AG04450 (cell line): ENCODE data around the gene PLCB2. TPM values are rescaled to one million over a fixed set of nuclear protein-coding genes. Genes with fewer than 3 reads are reported as not detected.

Source experiments
- CTCF ChIA-PET: fragments of 300-600, 350-600 bp; formaldehyde crosslinking; extraction: SDS; loops from one replicate; lab custom pipeline; 2022; ENCODE audit warnings: antibody characterized with exemption, inconsistent platforms; lab: Charles Lee
- POLR2A ChIA-PET: fragments of 350-600 bp; formaldehyde crosslinking; extraction: SDS; loops from one replicate; lab custom pipeline; 2021; ENCODE audit warnings: antibody characterized with exemption, inconsistent platforms; lab: Yijun Ruan, JAX
- DNase-seq: peaks from one replicate; pipeline ENCODE4 v3.0.0-alpha.2; 2011; ENCODE audit warnings: low read depth, low spot score
- H3K27ac ChIP-seq: one replicate; pipeline ENCODE4 v1.5.1; 2012; ENCODE audit warnings: low read depth, low read length, control low read depth
- H3K27me3 ChIP-seq: one replicate; pipeline ENCODE4 v1.6.0; 2012; ENCODE audit warnings: low read length; ENCODE audit not compliant: control insufficient read depth, insufficient read depth
- H3K4me3 ChIP-seq: 2 replicates; pipeline ENCODE4 v1.5.1; 2011; ENCODE audit warnings: mild to moderate bottlenecking, low read depth, low read length, control low read depth
- H3K9me3 ChIP-seq: 2 replicates; pipeline ENCODE4 v1.5.1; 2012; ENCODE audit warnings: low read length; ENCODE audit not compliant: control insufficient read depth, insufficient read depth
- polyA plus RNA-seq: library from polyadenylated mRNA; depleted of rRNA; stranded (reverse); fragments of >200 nt; gene quantifications from 2 replicates; pipeline ENCODE4 v1.2.3, GENCODE V29; 2011
- TF ChIP-seq, protein P1 (sequence below): IDR thresholded peaks from 2 replicates; pipeline ENCODE4 v1.5.1; 2011; ENCODE audit warnings: low read depth, low read length, control low read depth, inconsistent platforms

PLCB2 gene
- polyA plus RNA-seq, 1 experiment: 0.24 TPM

GRCh38 chr15:40253167-40253790, 54.5 kb downstream of the PLCB2 start:
- no peak for DNase-seq
- H3K27me3 ChIP-seq: peaks cover 50% of the 10 kb centered on the region
- H3K9me3 ChIP-seq: no peaks in the 10 kb centered on the region
- TF ChIP-seq, protein P1, sequence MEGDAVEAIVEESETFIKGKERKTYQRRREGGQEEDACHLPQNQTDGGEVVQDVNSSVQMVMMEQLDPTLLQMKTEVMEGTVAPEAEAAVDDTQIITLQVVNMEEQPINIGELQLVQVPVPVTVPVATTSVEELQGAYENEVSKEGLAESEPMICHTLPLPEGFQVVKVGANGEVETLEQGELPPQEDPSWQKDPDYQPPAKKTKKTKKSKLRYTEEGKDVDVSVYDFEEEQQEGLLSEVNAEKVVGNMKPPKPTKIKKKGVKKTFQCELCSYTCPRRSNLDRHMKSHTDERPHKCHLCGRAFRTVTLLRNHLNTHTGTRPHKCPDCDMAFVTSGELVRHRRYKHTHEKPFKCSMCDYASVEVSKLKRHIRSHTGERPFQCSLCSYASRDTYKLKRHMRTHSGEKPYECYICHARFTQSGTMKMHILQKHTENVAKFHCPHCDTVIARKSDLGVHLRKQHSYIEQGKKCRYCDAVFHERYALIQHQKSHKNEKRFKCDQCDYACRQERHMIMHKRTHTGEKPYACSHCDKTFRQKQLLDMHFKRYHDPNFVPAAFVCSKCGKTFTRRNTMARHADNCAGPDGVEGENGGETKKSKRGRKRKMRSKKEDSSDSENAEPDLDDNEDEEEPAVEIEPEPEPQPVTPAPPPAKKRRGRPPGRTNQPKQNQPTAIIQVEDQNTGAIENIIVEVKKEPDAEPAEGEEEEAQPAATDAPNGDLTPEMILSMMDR: no peak
- POLR2A ChIA-PET: no interaction called here
- H3K4me3 ChIP-seq: peak overlapping the region; percentile 47
- CTCF ChIA-PET: interaction anchor here (0.6 to 2.0 kb wide), 2 partner anchors 22 to 36 kb away, joined by 3 to 8 read pairs; no protein-coding TSS in a partner anchor
- H3K27ac ChIP-seq: no peak overlapping the region

DNA sequence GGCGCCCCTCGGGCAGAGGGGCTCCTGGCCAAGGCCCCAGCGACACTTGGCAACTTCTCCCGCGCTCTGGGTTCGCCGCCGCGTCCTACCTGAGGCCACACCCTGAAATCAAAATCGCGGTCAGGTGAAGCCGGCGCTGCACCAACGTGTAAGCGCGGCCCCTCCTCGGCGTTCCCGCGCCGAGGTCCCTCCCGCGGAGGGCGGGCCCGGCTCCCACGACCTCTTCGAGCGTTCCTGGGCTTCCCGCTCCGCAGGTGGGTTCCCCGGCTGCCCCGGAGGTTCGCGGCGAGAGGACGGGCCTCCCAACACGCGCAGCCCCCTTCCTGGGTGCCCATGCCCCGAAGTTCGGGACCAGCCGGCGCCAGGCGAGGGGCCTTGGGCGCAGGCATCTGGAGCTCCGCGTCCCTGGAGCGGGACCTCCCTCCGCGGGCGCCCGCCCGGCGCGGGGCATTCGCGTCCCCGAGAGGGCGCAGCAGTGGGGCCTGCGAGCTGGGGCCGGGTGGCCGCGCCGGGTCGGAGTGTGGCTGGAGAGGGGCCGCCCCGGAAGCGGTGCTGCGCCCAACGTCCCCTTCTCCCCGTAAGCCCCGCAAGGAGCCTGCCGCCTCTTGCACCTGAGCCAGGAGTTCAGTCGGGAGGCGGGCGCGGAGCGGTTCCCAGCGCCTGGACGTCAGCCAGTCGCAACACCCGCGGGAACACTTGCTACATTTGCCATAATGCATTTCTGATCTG, 55.1 kb downstream of the PLCB2 start:
- DNase-seq: no peak
- ChIA-PET CTCF (interaction anchor here (0.6 kb wide), 1 partner anchor 22 kb away, joined by 3 read pairs; no protein-coding TSS in a partner anchor), POLR2A (no interaction called here)
- Histone ChIP-seq H3K9me3 (no peaks in the 10 kb centered on the region), H3K27me3 (peaks cover 56% of the 10 kb centered on the region), H3K4me3 (peak overlapping the region; percentile 47), H3K27ac (no peak overlapping the region)
- TF ChIP-seq, protein P1: no peak

DNA sequence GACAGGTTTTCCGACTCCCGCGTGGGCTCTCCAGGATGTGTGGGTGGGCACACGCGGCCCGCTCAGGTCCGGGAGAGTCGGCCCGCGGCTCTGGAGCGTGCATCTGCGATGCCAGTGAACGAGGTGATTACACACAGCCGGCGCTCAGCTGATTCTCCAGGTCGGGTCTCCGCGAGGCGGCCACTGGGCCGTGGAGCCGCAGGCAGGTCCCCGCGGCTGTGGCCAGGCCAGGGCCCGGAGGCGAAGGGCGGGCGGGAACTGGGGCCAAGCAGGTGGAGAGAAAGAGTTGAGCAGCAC, 55.6 kb downstream of the PLCB2 start:
- Histone ChIP-seq H3K9me3 (no peaks in the 10 kb centered on the region), H3K27me3 (peaks cover 61% of the 10 kb centered on the region), H3K27ac (no peak overlapping the region), H3K4me3 (no peak overlapping the region)
- no peak for DNase-seq
- TF ChIP-seq, protein P1: no peak
- CTCF ChIA-PET: no interaction called here
- POLR2A ChIA-PET: no interaction called here

DNA sequence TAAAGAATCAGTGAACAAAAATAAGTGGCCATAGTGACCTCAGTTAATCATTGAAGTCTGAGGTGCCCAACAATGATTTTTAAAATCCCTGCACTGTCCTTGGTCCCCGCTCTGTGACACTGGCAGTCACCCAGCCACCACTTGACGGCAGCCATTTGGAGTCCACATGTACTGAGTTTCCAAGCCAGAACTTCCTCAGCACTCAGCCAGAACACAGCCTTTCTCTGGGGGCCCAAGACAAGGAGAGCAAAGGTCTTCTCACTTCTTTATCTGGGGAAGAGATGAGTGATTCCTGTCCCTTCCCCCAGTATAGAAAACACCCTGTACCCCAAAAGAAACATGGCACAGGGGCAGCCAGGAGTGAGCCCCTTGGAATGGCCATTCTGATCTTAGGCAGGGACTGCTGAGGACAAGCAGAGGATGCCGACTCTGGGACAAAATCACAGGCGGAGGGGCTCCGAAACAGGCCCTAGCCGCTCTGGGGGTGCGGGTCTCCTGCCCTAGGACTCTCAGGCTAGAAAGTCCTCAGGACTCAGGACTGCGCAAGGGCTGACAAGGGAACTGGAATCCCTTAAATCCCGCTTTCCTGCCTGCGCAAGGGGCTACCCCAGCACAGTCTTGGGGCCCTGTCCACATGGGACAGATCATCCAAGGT, 56.1 kb downstream of the PLCB2 start:
- Histone ChIP-seq H3K4me3 (no peak overlapping the region), H3K27ac (no peak overlapping the region), H3K27me3 (peaks cover 65% of the 10 kb centered on the region), H3K9me3 (no peaks in the 10 kb centered on the region)
- ChIA-PET POLR2A (no interaction called here), CTCF (no interaction called here)
- TF ChIP-seq, protein P1: no peak
- DNase-seq: no peak
